Large intestine (tissue), 3 donors: ENCODE data around the gene MST1. TPM values are rescaled to one million over a fixed set of nuclear protein-coding genes. Genes with fewer than 3 reads are reported as not detected.

Experiments
- DNase-seq, 2 donors: peaks; one replicate each; pipeline versions ENCODE4 v3.0.0 to v3.0.0-alpha.2; 2013
- H3K27ac ChIP-seq: one replicate; pipeline ENCODE4 v1.5.1; 2013; ENCODE audit warnings: low read length
- H3K27me3 ChIP-seq: 2 replicates; pipeline ENCODE4 v1.6.1; 2013; ENCODE audit warnings: low read length; ENCODE audit not compliant: control insufficient read depth, insufficient read depth
- H3K36me3 ChIP-seq: 2 replicates; pipeline ENCODE4 v1.6.1; 2013; ENCODE audit warnings: low read length; ENCODE audit not compliant: control insufficient read depth, insufficient read depth
- H3K4me1 ChIP-seq: one replicate; pipeline ENCODE4 v1.6.1; 2013; ENCODE audit warnings: low read length; ENCODE audit not compliant: control insufficient read depth, insufficient read depth
- H3K4me3 ChIP-seq: one replicate; pipeline ENCODE4 v1.5.1; 2013; ENCODE audit warnings: low read length
- H3K9me3 ChIP-seq: one replicate; pipeline ENCODE4 v1.6.1; 2013; ENCODE audit warnings: mild to moderate bottlenecking, low read depth, low read length, moderate library complexity; ENCODE audit not compliant: control insufficient read depth
- WGBS: methylation state at CpG from one replicate; pipeline ENCODE4 v1.1.5; 2013; ENCODE audit warnings: low lambda C conversion rate; ENCODE audit not compliant: insufficient coverage; 5-methylcytosine and 5-hydroxymethylcytosine counted together
- polyA plus RNA-seq: library from polyadenylated mRNA; unstranded; fragments of 120-200 nt; gene quantifications from one replicate; pipeline ENCODE4 v1.2.1, GENCODE V29; 2013

The MST1 gene
- polyA plus RNA-seq, 1 donor = 464 TPM

- no peak overlapping the region for H3K27ac ChIP-seq
- H3K9me3 ChIP-seq = no peaks in the 10 kb centered on the region
- H3K4me3 ChIP-seq = no peak overlapping the region
- no peaks in the 10 kb centered on the region for H3K27me3 ChIP-seq
- no peak for DNase-seq
- peaks cover 2% of the 10 kb centered on the region for H3K4me1 ChIP-seq
- H3K36me3 ChIP-seq = peaks cover 63% of the 10 kb centered on the region
- no CpG with 5 or more reads among the region's 11 CpGs for WGBS
Measured at GRCh38 chr3:49712166-49712565, 22.9 kb upstream of the MST1 start.

- Histone ChIP-seq H3K4me3 (no peak overlapping the region), H3K36me3 (peaks cover 57% of the 10 kb centered on the region), H3K4me1 (peaks cover 2% of the 10 kb centered on the region), H3K27me3 (no peaks in the 10 kb centered on the region), H3K27ac (no peak overlapping the region), H3K9me3 (no peaks in the 10 kb centered on the region)
- no CpG with 5 or more reads among the region's 5 CpGs for WGBS
- DNase-seq = no peak
Measured at GRCh38 chr3:49711489-49711888, 22.2 kb upstream of the MST1 start.

- no peak overlapping the region for H3K27ac ChIP-seq
- no CpG with 5 or more reads among the region's 8 CpGs for WGBS
- peaks cover 2% of the 10 kb centered on the region for H3K4me1 ChIP-seq
- H3K4me3 ChIP-seq = no peak overlapping the region
- H3K27me3 ChIP-seq = no peaks in the 10 kb centered on the region
- peaks cover 58% of the 10 kb centered on the region for H3K36me3 ChIP-seq
- no peak for DNase-seq
- H3K9me3 ChIP-seq = no peaks in the 10 kb centered on the region
Measured at GRCh38 chr3:49709852-49710251, 20.6 kb upstream of the MST1 start.

GRCh38 chr3:49707113-49707480, 17.8 kb upstream of the MST1 start:
- H3K4me3 ChIP-seq = no peak overlapping the region
- peaks cover 59% of the 10 kb centered on the region for H3K36me3 ChIP-seq
- no peaks in the 10 kb centered on the region for H3K4me1 ChIP-seq
- no peaks in the 10 kb centered on the region for H3K27me3 ChIP-seq
- WGBS = no CpG with 5 or more reads among the region's 4 CpGs
- no peak for DNase-seq
- no peaks in the 10 kb centered on the region for H3K9me3 ChIP-seq
- H3K27ac ChIP-seq = no peak overlapping the region

- DNase-seq = no peak
- Histone ChIP-seq H3K27me3 (no peaks in the 10 kb centered on the region), H3K27ac (no peak overlapping the region), H3K9me3 (no peaks in the 10 kb centered on the region), H3K4me3 (no peak overlapping the region), H3K36me3 (peaks cover 62% of the 10 kb centered on the region), H3K4me1 (no peaks in the 10 kb centered on the region)
- no CpG with 5 or more reads among the region's 9 CpGs for WGBS
Measured at GRCh38 chr3:49706456-49707112, 17.3 kb upstream of the MST1 start.

GRCh38 chr3:49705390-49705960, 16.2 kb upstream of the MST1 start:
- 100% methylated on average over 1 of the region's 17 CpGs for WGBS
- H3K9me3 ChIP-seq = no peaks in the 10 kb centered on the region
- DNase-seq = no peak
- H3K27ac ChIP-seq = no peak overlapping the region
- no peaks in the 10 kb centered on the region for H3K27me3 ChIP-seq
- H3K4me1 ChIP-seq = no peaks in the 10 kb centered on the region
- H3K4me3 ChIP-seq = no peak overlapping the region
- peaks cover 67% of the 10 kb centered on the region for H3K36me3 ChIP-seq

- Histone ChIP-seq H3K36me3 (peaks cover 76% of the 10 kb centered on the region), H3K4me1 (no peaks in the 10 kb centered on the region), H3K4me3 (no peak overlapping the region), H3K27me3 (no peaks in the 10 kb centered on the region), H3K9me3 (no peaks in the 10 kb centered on the region), H3K27ac (no peak overlapping the region)
- WGBS = no CpG with 5 or more reads among the region's 8 CpGs
- DNase-seq = no peak
Measured at GRCh38 chr3:49704629-49705028, 15.4 kb upstream of the MST1 start.

GRCh38 chr3:49703956-49704355, 14.7 kb upstream of the MST1 start:
- no peak overlapping the region for H3K4me3 ChIP-seq
- WGBS = no CpG with 5 or more reads among the region's 7 CpGs
- H3K27ac ChIP-seq = no peak overlapping the region
- H3K36me3 ChIP-seq = peaks cover 81% of the 10 kb centered on the region
- DNase-seq = no peak
- no peaks in the 10 kb centered on the region for H3K27me3 ChIP-seq
- H3K9me3 ChIP-seq = no peaks in the 10 kb centered on the region
- H3K4me1 ChIP-seq = no peaks in the 10 kb centered on the region

GRCh38 chr3:49703443-49703927, 14.2 kb upstream of the MST1 start:
- peak in 1 of 2 donors; percentile 46 for DNase-seq
- no peak overlapping the region for H3K4me3 ChIP-seq
- no CpG with 5 or more reads among the region's 14 CpGs for WGBS
- H3K4me1 ChIP-seq = no peaks in the 10 kb centered on the region
- no peaks in the 10 kb centered on the region for H3K9me3 ChIP-seq
- H3K27ac ChIP-seq = no peak overlapping the region
- H3K36me3 ChIP-seq = peaks cover 86% of the 10 kb centered on the region
- H3K27me3 ChIP-seq = no peaks in the 10 kb centered on the region

- no peak for DNase-seq
- no CpG with 5 or more reads among the region's 11 CpGs for WGBS
- H3K36me3 ChIP-seq = peaks cover 88% of the 10 kb centered on the region
- H3K4me3 ChIP-seq = no peak overlapping the region
- no peaks in the 10 kb centered on the region for H3K9me3 ChIP-seq
- no peak overlapping the region for H3K27ac ChIP-seq
- H3K27me3 ChIP-seq = no peaks in the 10 kb centered on the region
- H3K4me1 ChIP-seq = no peaks in the 10 kb centered on the region
Measured at GRCh38 chr3:49702672-49703071, 13.4 kb upstream of the MST1 start.
